H9 (cell line): ENCODE results near the gene PIP4K2A. TPM values are rescaled to one million over a fixed set of nuclear protein-coding genes. Genes with fewer than 3 reads are reported as not detected.

Experiments
- DNase-seq: peaks from one replicate; pipeline ENCODE4 v3.0.0-alpha.2; 2017
- H2AFZ ChIP-seq: one replicate; pipeline ENCODE4 v1.6.1; 2013; ENCODE audit warnings: mild to moderate bottlenecking, low read length, control low read depth, moderate library complexity
- H2AK5ac ChIP-seq: 2 replicates; pipeline ENCODE4 v1.6.1; 2013; ENCODE audit warnings: low read length, control low read depth, mixed read lengths; ENCODE audit not compliant: insufficient read length
- H2BK120ac ChIP-seq: one replicate; pipeline ENCODE4 v1.6.1; 2013; ENCODE audit warnings: low read depth, mild to moderate bottlenecking, low read length, control low read depth, inconsistent platforms; ENCODE audit not compliant: poor library complexity, severe bottlenecking
- H2BK12ac ChIP-seq: 2 replicates; pipeline ENCODE4 v1.6.1; 2013; ENCODE audit warnings: low read length, control low read depth, mixed read lengths, low read depth; ENCODE audit not compliant: insufficient read length
- H2BK15ac ChIP-seq: 2 replicates; pipeline ENCODE4 v1.6.1; 2013; ENCODE audit warnings: low read depth, low read length, control low read depth
- H2BK20ac ChIP-seq: one replicate; pipeline ENCODE4 v1.6.1; 2013; ENCODE audit warnings: low read depth, mild to moderate bottlenecking, low read length, control low read depth, inconsistent platforms; ENCODE audit not compliant: poor library complexity, severe bottlenecking
- H2BK5ac ChIP-seq: 2 replicates; pipeline ENCODE4 v1.6.1; 2013; ENCODE audit warnings: low read length, control low read depth, mixed read lengths; ENCODE audit not compliant: insufficient read length
- H3K14ac ChIP-seq: 2 replicates; pipeline ENCODE4 v1.6.1; 2013; ENCODE audit warnings: low read length, control low read depth; ENCODE audit not compliant: insufficient read depth
- H3K18ac ChIP-seq: 2 replicates; pipeline ENCODE4 v1.6.1; 2013; ENCODE audit warnings: low read depth, mild to moderate bottlenecking, mixed read lengths, low read length, control low read depth; ENCODE audit not compliant: insufficient read length
- H3K23ac ChIP-seq: 2 replicates; pipeline ENCODE4 v1.6.1; 2013; ENCODE audit warnings: low read length, control low read depth, mixed read lengths, low read depth; ENCODE audit not compliant: insufficient read length
- H3K23me2 ChIP-seq: 2 replicates; pipeline ENCODE4 v1.6.1; 2013; ENCODE audit warnings: low read depth, mild to moderate bottlenecking, mixed read lengths, low read length, control low read depth; ENCODE audit not compliant: insufficient read length, poor library complexity, severe bottlenecking
- H3K27ac ChIP-seq: 2 replicates; pipeline ENCODE4 v1.5.1; 2013; ENCODE audit warnings: low read length, control low read depth, mixed read lengths, low read depth; ENCODE audit not compliant: insufficient read length
- H3K27me3 ChIP-seq: 2 replicates; pipeline ENCODE4 v1.6.1; 2013; ENCODE audit warnings: low read length, control low read depth, inconsistent platforms; ENCODE audit not compliant: insufficient read depth
- H3K4ac ChIP-seq: 2 replicates; pipeline ENCODE4 v1.6.1; 2013; ENCODE audit warnings: low read depth, mild to moderate bottlenecking, control low read depth, inconsistent platforms, low read length, moderate library complexity
- H3K4me1 ChIP-seq: 2 replicates; pipeline ENCODE4 v1.6.1; 2013; ENCODE audit warnings: low read length, control low read depth, inconsistent platforms; ENCODE audit not compliant: insufficient read depth
- H3K4me2 ChIP-seq: 2 replicates; pipeline ENCODE4 v1.6.1; 2013; ENCODE audit warnings: low read length, control low read depth, mixed read lengths; ENCODE audit not compliant: insufficient read length, insufficient read depth
- H3K56ac ChIP-seq: 2 replicates; pipeline ENCODE4 v1.6.1; 2013; ENCODE audit warnings: low read depth, mild to moderate bottlenecking, mixed read lengths, low read length, control low read depth; ENCODE audit not compliant: insufficient read length
- H3K79me1 ChIP-seq: 2 replicates; pipeline ENCODE4 v1.6.1; 2013; ENCODE audit warnings: low read depth, mild to moderate bottlenecking, moderate library complexity, low read length, control low read depth, inconsistent platforms; ENCODE audit not compliant: insufficient read depth, poor library complexity, severe bottlenecking
- H3K79me2 ChIP-seq: 2 replicates; pipeline ENCODE4 v1.6.1; 2013; ENCODE audit warnings: low read length, control low read depth, inconsistent platforms; ENCODE audit not compliant: insufficient read depth
- H3K9ac ChIP-seq: 2 replicates; pipeline ENCODE4 v1.6.1; 2013; ENCODE audit warnings: low read length, control low read depth, mixed read lengths; ENCODE audit not compliant: insufficient read length; ENCODE audit errors: extremely low read depth
- H3K9me3 ChIP-seq: one replicate; pipeline ENCODE4 v1.6.1; 2013; ENCODE audit warnings: low read depth, low read length, inconsistent platforms; ENCODE audit not compliant: control insufficient read depth
- H3T11ph ChIP-seq: one replicate; pipeline ENCODE4 v1.6.1; 2013; ENCODE audit warnings: mild to moderate bottlenecking, low read length, control low read depth, inconsistent platforms
- H4K20me1 ChIP-seq: one replicate; pipeline ENCODE4 v1.6.1; 2013; ENCODE audit not compliant: control insufficient read depth, insufficient read length, insufficient read depth
- H4K5ac ChIP-seq: 2 replicates; pipeline ENCODE4 v1.6.1; 2013; ENCODE audit warnings: low read depth, mild to moderate bottlenecking, mixed read lengths, low read length, control low read depth; ENCODE audit not compliant: insufficient read length
- H4K8ac ChIP-seq: replicated peaks from 2 replicates; pipeline ENCODE4 v1.6.1; 2013; ENCODE audit warnings: low read length, control low read depth, mixed read lengths, low read depth; ENCODE audit not compliant: insufficient read length
- H4K91ac ChIP-seq: 2 replicates; pipeline ENCODE4 v1.6.1; 2013; ENCODE audit warnings: low read depth, mild to moderate bottlenecking, moderate library complexity, mixed read lengths, low read length, control low read depth; ENCODE audit not compliant: insufficient read length
- H3K27ac Mint-ChIP-seq, 3 experiments: 2 replicates in 2 of 3; 3 replicates in 1 of 3; pipeline ENCODE4 v1.8.0; 2020 to 2021; ENCODE audit warnings: mixed read lengths in 3 of 3, mild to moderate bottlenecking in 1 of 3, moderate library complexity in 1 of 3
- H3K27me3 Mint-ChIP-seq: 2 replicates; pipeline ENCODE4 v1.8.0; 2021; ENCODE audit warnings: low read depth, mild to moderate bottlenecking, moderate library complexity, mixed read lengths
- H3K36me3 Mint-ChIP-seq, 3 experiments: 2 replicates in 2 of 3; 3 replicates in 1 of 3; pipeline ENCODE4 v1.8.0; 2020 to 2021; ENCODE audit warnings: low read depth in 3 of 3, mixed read lengths in 3 of 3; ENCODE audit not compliant: insufficient read depth in 1 of 3
- H3K4me1 Mint-ChIP-seq, 2 experiments: 2 replicates each; pipeline ENCODE4 v1.8.0; 2020; ENCODE audit warnings: mixed read lengths in 2 of 2
- H3K4me3 Mint-ChIP-seq, 2 experiments: 2 replicates in 1 of 2; 3 replicates in 1 of 2; pipeline ENCODE4 v1.8.0; 2020 to 2021; ENCODE audit warnings: mild to moderate bottlenecking in 2 of 2, mixed read lengths in 2 of 2, moderate library complexity in 1 of 2
- H3K9me3 Mint-ChIP-seq, 2 experiments: 2 replicates in 1 of 2; 3 replicates in 1 of 2; pipeline ENCODE4 v1.8.0; 2020; ENCODE audit warnings: mild to moderate bottlenecking in 2 of 2, mixed read lengths in 2 of 2, moderate library complexity in 1 of 2
- CTCF ChIP-seq: fragments of 200-600 bp; sonication (generic); conservative IDR thresholded peaks from 3 replicates; pipeline ENCODE4 v1.8.0; 2021; ENCODE audit warnings: antibody characterized with exemption, mild to moderate bottlenecking
- WGBS: extraction: QIAGEN DNeasy Blood & Tissue Kit; methylation state at CpG from one replicate; pipeline ENCODE4 v1.1.7; 2013; ENCODE audit warnings: missing lambda C conversion rate, low lambda C conversion rate, mixed read lengths; ENCODE audit not compliant: insufficient read length; ENCODE audit errors: extremely low coverage; 5-methylcytosine and 5-hydroxymethylcytosine counted together
- total RNA-seq: library from RNA; stranded (reverse); gene quantifications from 2 replicates; pipeline ENCODE4 v1.2.1, GENCODE V29; 2021

PIP4K2A gene
- total RNA-seq, 1 experiment from 2014 or later = 33.6 TPM

- Histone ChIP-seq H3K23ac (no peak overlapping the region), H2AFZ (no peak overlapping the region), H4K5ac (no peak overlapping the region), H2BK15ac (no peak overlapping the region), H2BK5ac (no peak overlapping the region), H3T11ph (no peak overlapping the region), H3K27ac (no peak overlapping the region), H3K4me1 (peaks cover 12% of the 10 kb centered on the region; the same call in 1 of the 2 replicates), H3K4me2 (no peak overlapping the region), H3K14ac (no peak overlapping the region), H3K23me2 (no peaks in the 10 kb centered on the region), H4K91ac (no peak overlapping the region), H3K27me3 (no peaks in the 10 kb centered on the region), H2AK5ac (no peak overlapping the region), H4K8ac (no peak overlapping the region), H3K4ac (no peak overlapping the region), H3K56ac (no peak overlapping the region), H4K20me1 (no peaks in the 10 kb centered on the region), H3K9ac (no peak overlapping the region), H3K79me2 (peaks cover 36% of the 10 kb centered on the region; the same call in 1 of the 2 replicates), H3K79me1 (peaks cover 5% of the 10 kb centered on the region), H2BK12ac (no peak overlapping the region), H3K18ac (no peak overlapping the region), H2BK20ac (no peak overlapping the region), H3K9me3 (no peaks in the 10 kb centered on the region), H2BK120ac (no peak overlapping the region)
- peaks cover 0 to 11% (median 1%) of the 10 kb centered on the region in 3 experiments; a peak in 4 of 7 replicates for H3K36me3 Mint-ChIP-seq
- H3K4me3 Mint-ChIP-seq = no peak overlapping the region
- DNase-seq = no peak
- H3K27me3 Mint-ChIP-seq = no peaks in the 10 kb centered on the region
- peaks cover 44 to 50% of the 10 kb centered on the region in 2 experiments for H3K4me1 Mint-ChIP-seq
- no CpG with 5 or more reads among the region's 4 CpGs for WGBS
- H3K9me3 Mint-ChIP-seq = no peaks in the 10 kb centered on the region; a peak in 1 of 5 replicates
- H3K27ac Mint-ChIP-seq = no peak overlapping the region
- TF ChIP-seq CTCF = no peak
These were observed 12.0 kb downstream of the PIP4K2A start for GRCh38 chr10:22702348-22702747.
